Psoas muscle (tissue), 8 donors: ENCODE measurements around the gene MTSS2. TPM values are rescaled to one million over a fixed set of nuclear protein-coding genes. Genes with fewer than 3 reads are reported as not detected.

ENCODE experiments used
- ATAC-seq, 4 donors: fragments of 200-7000 bp; cut with Tn5 transposase; one replicate each; pipeline ENCODE4 v1.9.1; 2020; ENCODE audit warnings: moderate library complexity in 3 of 4, mild to moderate bottlenecking in 2 of 4
- DNase-seq, 2 donors: peaks; one replicate each; pipeline ENCODE4 v3.0.0-alpha.2; 2020
- H3K27ac ChIP-seq: fragments of 200-600 bp; one replicate; pipeline ENCODE4 v1.8.0; 2022
- H3K27me3 ChIP-seq, 3 donors: fragments of 200-600 bp in 1 of 3; one replicate each; pipeline versions ENCODE4 v1.6.1 to v1.8.0; 2013 to 2022; ENCODE audit warnings: low read length in 2 of 3, mild to moderate bottlenecking in 2 of 3, moderate library complexity in 1 of 3; ENCODE audit not compliant: insufficient read depth in 3 of 3
- H3K36me3 ChIP-seq, 2 donors: fragments of 200-600 bp in 1 of 2; one replicate each; pipeline versions ENCODE4 v1.6.1 to v1.8.0; 2013 to 2022; ENCODE audit warnings: low read depth in 1 of 2, mild to moderate bottlenecking in 1 of 2, moderate library complexity in 1 of 2; ENCODE audit not compliant: insufficient read depth in 1 of 2
- H3K4me1 ChIP-seq: fragments of 200-600 bp; one replicate; pipeline ENCODE4 v1.8.0; 2022
- H3K4me3 ChIP-seq: fragments of 200-600 bp; one replicate; pipeline ENCODE4 v1.8.0; 2022; ENCODE audit warnings: mild to moderate bottlenecking
- H3K9me3 ChIP-seq: fragments of 200-600 bp; one replicate; pipeline ENCODE4 v1.8.0; 2022
- CTCF ChIP-seq: fragments of 200-600 bp; IDR thresholded peaks from one replicate; pipeline ENCODE4 v1.8.0; 2022; ENCODE audit warnings: antibody characterized with exemption
- WGBS, 3 donors: extraction: QIAGEN DNeasy Blood & Tissue Kit; methylation state at CpG; one replicate each; pipeline versions ENCODE4 v1.1.6 to v1.1.7; 2013; 5-methylcytosine and 5-hydroxymethylcytosine counted together
- intact Hi-C, 2 donors: fragments of 100-400 bp; cut with DNase I; formaldehyde crosslinking; loops; one replicate each; pipeline versions ENCODE4 v1.11.0 to v1.14.2; 2022
- polyA plus RNA-seq, 3 donors: library from polyadenylated mRNA; stranded (reverse); fragments of 200-250 nt; gene quantifications; one replicate each; pipeline ENCODE4 v1.2.3, GENCODE V29; 2013
- total RNA-seq, 4 donors: library from RNA; stranded (reverse); fragmentation: NEBNext Ultra II Directional in 2 of 4; extraction: Animal tissue kit (Norgen Biotek cat#: 25700) in 2 of 4; gene quantifications; one replicate each; pipeline versions ENCODE4 v1.2.1 to v1.2.4, GENCODE V29; 2021 to 2023
- donor health status: healthy with polysubstance abuse.
- donor health status: DM: no; HTN: no; CAD: no; lungs with moderate emphysema.
- donor health status: Bipolar disorder and iron deficiency.
- donor health status: healthy.
- donor health status: DM: yes; HTN: yes; CAD: no.
- donor health status: DM: no; HTN: no; CAD: no.
- donor health status: DM: no; HTN: no; CAD: no.
- donor health status: DM: yes; HTN: yes; CAD: no.

The MTSS2 gene
- total and polyA plus RNA-seq, 7 donors = 50.0 to 166 (median 107) TPM

- peak overlapping the region; percentile 86 for H3K27ac ChIP-seq
- peak overlapping the region; percentile 91 for H3K4me3 ChIP-seq
- H3K9me3 ChIP-seq = no peaks in the 10 kb centered on the region
- H3K4me1 ChIP-seq = peaks cover 59% of the 10 kb centered on the region
- 71 to 89% (median 76%) methylated on average over 13 of the region's 13 CpGs for WGBS, 3 donors
- H3K27me3 ChIP-seq = no peaks in the 10 kb centered on the region
- DNase-seq = peak; percentile 12 to 54
- no peak for TF ChIP-seq CTCF
- intact Hi-C loops = loop anchor here in 1 of 2 donors (5.0 kb wide), 1 partner anchor 89 kb away; no protein-coding TSS in a partner anchor
- H3K36me3 ChIP-seq = peaks cover 0 to 37% of the 10 kb centered on the region in 2 donors
- ATAC-seq = no peak
Observed at GRCh38 chr16:70683146-70683944, 2.5 kb downstream of the MTSS2 start.

DNA sequence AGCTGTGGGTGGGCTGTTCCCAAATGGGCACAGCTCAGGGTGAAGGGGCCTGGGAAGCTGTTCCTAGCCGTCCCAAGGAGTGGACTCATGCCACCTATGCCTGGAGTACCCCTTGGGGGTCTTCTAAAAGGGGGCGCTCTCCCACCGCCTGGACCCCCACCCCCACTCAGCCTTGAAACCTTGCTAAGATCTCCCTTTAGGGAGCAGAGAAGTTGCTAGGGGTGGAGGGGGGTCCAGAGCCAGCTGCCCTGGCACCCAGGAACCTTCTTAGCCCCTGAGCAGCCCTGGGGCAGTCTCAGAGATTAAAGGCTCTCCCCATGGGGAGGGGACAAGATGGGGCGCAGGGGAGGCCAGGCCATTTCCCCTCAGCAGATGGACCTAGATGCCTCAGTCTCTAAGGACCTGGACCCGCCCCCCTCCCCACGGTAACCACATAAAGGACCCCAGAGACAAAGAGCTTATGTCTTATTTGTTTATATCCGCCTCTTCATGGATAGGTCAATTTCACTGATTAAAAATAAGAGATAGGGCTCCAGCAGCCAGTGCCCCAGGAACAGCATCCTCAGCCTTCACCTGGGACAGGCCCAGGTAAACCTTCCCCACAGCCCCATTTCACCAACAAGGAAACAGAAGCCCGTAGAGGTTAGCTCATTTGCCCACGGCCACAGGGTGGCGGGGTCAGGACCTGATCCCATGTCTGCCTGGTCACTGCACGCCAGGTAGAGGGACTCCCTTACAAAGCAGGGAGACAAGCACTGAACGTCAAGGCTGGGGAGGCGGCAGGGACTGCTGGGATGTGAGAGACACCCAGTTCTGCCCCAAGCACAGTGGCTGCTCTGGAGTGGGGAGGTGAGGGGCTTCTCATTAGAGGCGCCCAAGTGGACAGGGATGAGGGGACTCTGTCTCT lies 3.4 kb downstream of the MTSS2 start:
- intact Hi-C loops = loop anchor here in 1 of 2 donors (5.0 kb wide), 1 partner anchor 90 kb away; no protein-coding TSS in a partner anchor
- Histone ChIP-seq H3K9me3 (no peaks in the 10 kb centered on the region), H3K27ac (peak overlapping the region; percentile 86), H3K4me1 (peaks cover 51% of the 10 kb centered on the region), H3K36me3 (peaks cover 4 to 45% of the 10 kb centered on the region in 2 donors), H3K4me3 (peak overlapping the region; percentile 91), H3K27me3 (no peaks in the 10 kb centered on the region)
- 72 to 82% (median 75%) methylated on average over 14 of the region's 14 CpGs for WGBS, 3 donors
- DNase-seq = peak; percentile 15 to 55
- ATAC-seq = no peak
- TF ChIP-seq CTCF = no peak

DNA sequence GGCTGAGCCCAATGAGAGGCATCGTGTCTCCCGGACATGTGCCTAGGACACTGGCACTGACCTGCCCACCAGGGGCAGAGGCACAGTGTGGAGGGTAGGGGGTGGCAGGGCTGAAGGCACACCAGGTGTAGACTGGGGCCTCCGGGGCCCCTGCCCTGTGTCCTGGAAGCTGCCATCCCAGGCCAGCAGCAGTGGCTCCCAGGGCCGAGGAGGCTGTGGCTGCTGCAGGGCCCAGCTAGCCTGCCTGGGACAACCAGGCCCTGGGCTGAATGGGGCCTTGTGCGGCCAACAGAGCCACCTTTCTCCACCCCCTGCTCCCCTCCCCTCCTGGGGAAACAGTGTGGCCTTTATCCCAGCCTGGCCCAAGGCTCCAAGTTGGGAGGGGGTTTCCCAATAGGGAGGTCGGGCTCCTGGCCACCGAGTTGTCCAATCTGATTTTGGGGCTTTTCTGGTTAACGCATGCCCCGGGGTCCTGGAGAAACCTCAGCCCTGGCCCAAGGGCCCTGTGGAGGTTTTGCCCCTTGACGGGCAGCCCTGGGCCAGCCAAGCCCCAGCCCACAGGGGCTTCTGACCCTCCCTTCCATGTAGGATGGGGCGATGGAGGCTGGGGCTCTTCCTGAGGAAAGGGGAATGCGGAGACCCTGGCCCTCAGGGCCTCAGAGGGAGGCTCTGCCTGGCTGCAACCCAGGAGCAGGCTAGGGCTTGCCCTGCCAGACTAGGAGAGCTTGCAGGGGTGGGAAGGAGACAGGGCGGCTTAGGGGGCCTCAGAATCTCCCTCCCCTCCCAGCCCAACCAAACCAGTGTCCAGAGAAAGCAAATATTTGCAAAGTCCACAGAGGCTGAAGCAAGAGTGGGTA lies 4.2 kb downstream of the MTSS2 start:
- Histone ChIP-seq H3K9me3 (no peaks in the 10 kb centered on the region), H3K36me3 (peaks cover 4 to 54% of the 10 kb centered on the region in 2 donors), H3K4me1 (peaks cover 42% of the 10 kb centered on the region), H3K27ac (peak overlapping the region; percentile 61), H3K4me3 (no peak overlapping the region), H3K27me3 (no peaks in the 10 kb centered on the region)
- intact Hi-C loops = loop anchor here (2.0 to 5.0 kb wide), 3 partner anchors 57 to 91 kb away; no protein-coding TSS in a partner anchor
- WGBS, 3 donors = 53 to 74% (median 67%) methylated on average over 13 of the region's 13 CpGs
- TF ChIP-seq CTCF = no peak
- DNase-seq (peak; percentile 9 to 45), ATAC-seq (no peak)
